Small intestine (tissue), 16 donors: ENCODE measurements around the gene GPR157. TPM values are rescaled to one million over a fixed set of nuclear protein-coding genes. Genes with fewer than 3 reads are reported as not detected.

Experiments used
- DNase-seq, 2 donors: peaks; one replicate each; pipeline versions ENCODE4 v3.0.0 to v3.0.0-alpha.2; 2013
- FAIRE-seq: peaks from 2 replicates; lab custom pipeline; 2012; peaks lifted over from hg19 to GRCh38; lab: Jason Lieb, UNC
- H3K27ac ChIP-seq, 3 donors: one replicate each; pipeline ENCODE4 v1.5.1; 2013; ENCODE audit warnings: low read length in 2 of 3, mild to moderate bottlenecking in 2 of 3, control low read depth in 1 of 3, inconsistent platforms in 1 of 3, low read depth in 1 of 3, moderate library complexity in 1 of 3
- H3K27me3 ChIP-seq, 3 donors: one replicate each; pipeline ENCODE4 v1.6.1; 2013; ENCODE audit warnings: low read length in 3 of 3, inconsistent platforms in 1 of 3; ENCODE audit not compliant: control insufficient read depth in 3 of 3, insufficient read depth in 3 of 3
- H3K36me3 ChIP-seq, 3 donors: one replicate each; pipeline ENCODE4 v1.6.1; 2013; ENCODE audit warnings: low read length in 3 of 3, inconsistent platforms in 1 of 3, low read depth in 1 of 3, mild to moderate bottlenecking in 1 of 3, moderate library complexity in 1 of 3; ENCODE audit not compliant: control insufficient read depth in 3 of 3, insufficient read depth in 2 of 3
- H3K4me1 ChIP-seq, 3 donors: one replicate each; pipeline ENCODE4 v1.6.1; 2013; ENCODE audit warnings: low read length in 2 of 3, inconsistent platforms in 1 of 3, low read depth in 1 of 3, mild to moderate bottlenecking in 1 of 3, moderate library complexity in 1 of 3; ENCODE audit not compliant: control insufficient read depth in 3 of 3, insufficient read depth in 2 of 3
- H3K4me3 ChIP-seq, 3 donors: one replicate each; pipeline ENCODE4 v1.5.1; 2013; ENCODE audit warnings: low read length in 3 of 3, control low read depth in 1 of 3, inconsistent platforms in 1 of 3, low read depth in 1 of 3, mild to moderate bottlenecking in 1 of 3, moderate library complexity in 1 of 3
- H3K9me3 ChIP-seq, 2 donors: one replicate each; pipeline ENCODE4 v1.6.1; 2013; ENCODE audit warnings: low read depth in 1 of 2, low read length in 1 of 2; ENCODE audit not compliant: control insufficient read depth in 2 of 2, insufficient read depth in 1 of 2
- WGBS, 3 donors: extraction: QIAGEN DNeasy Blood & Tissue Kit; methylation state at CpG; one replicate each; pipeline ENCODE4 v1.1.7; 2013; 5-methylcytosine and 5-hydroxymethylcytosine counted together
- long read RNA-seq, 10 donors: transcript quantifications; one replicate each; lab custom pipeline, GENCODE V29; 2026
- polyA plus RNA-seq, 4 donors: library from polyadenylated mRNA; stranded (reverse) in 3 of 4; unstranded in 1 of 4; fragments of 200-250 nt in 3 of 4; fragments of 120-200 nt in 1 of 4; gene quantifications; one replicate each; pipeline versions ENCODE4 v1.2.1 to v1.2.3, GENCODE V29; 2013
- donor health status: healthy with polysubstance abuse.
- donor health status: control.
- donor health status: control.
- donor health status: Bipolar disorder and iron deficiency.
- donor health status: healthy.

Gene GPR157, protein sequence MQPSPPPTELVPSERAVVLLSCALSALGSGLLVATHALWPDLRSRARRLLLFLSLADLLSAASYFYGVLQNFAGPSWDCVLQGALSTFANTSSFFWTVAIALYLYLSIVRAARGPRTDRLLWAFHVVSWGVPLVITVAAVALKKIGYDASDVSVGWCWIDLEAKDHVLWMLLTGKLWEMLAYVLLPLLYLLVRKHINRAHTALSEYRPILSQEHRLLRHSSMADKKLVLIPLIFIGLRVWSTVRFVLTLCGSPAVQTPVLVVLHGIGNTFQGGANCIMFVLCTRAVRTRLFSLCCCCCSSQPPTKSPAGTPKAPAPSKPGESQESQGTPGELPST
- 10 to 100 TPM in 1 of 4 donors, 1 to 10 TPM in 3; 1.1 to 35.2 (median 1.8) TPM for polyA plus RNA-seq
- long read RNA-seq, donor 1 = 0 reads
- long read RNA-seq, donor 2, full-length matches to known transcripts = 2 of 2 reads
- long read RNA-seq, donor 2, partial matches to known transcripts = 0 of 2 reads
- long read RNA-seq, donor 2, other reads (novel, unspliced or antisense) = 0 of 2 reads
- long read RNA-seq, donor 3, full-length matches to known transcripts = 2 of 2 reads
- long read RNA-seq, donor 3, partial matches to known transcripts = 0 of 2 reads
- long read RNA-seq, donor 3, other reads (novel, unspliced or antisense) = 0 of 2 reads
- long read RNA-seq, donor 4 = 0 reads
- long read RNA-seq, donor 5, full-length matches to known transcripts = 2 of 2 reads
- long read RNA-seq, donor 5, partial matches to known transcripts = 0 of 2 reads
- long read RNA-seq, donor 5, other reads (novel, unspliced or antisense) = 0 of 2 reads
- long read RNA-seq, donor 6, full-length matches to known transcripts = 8 of 8 reads
- long read RNA-seq, donor 6, partial matches to known transcripts = 0 of 8 reads
- long read RNA-seq, donor 6, other reads (novel, unspliced or antisense) = 0 of 8 reads
- long read RNA-seq, donor 7 = 0 reads
- long read RNA-seq, donor 8 = 0 reads
- long read RNA-seq, donor 9, full-length matches to known transcripts = 2 of 2 reads
- long read RNA-seq, donor 9, partial matches to known transcripts = 0 of 2 reads
- long read RNA-seq, donor 9, other reads (novel, unspliced or antisense) = 0 of 2 reads
- long read RNA-seq, donor 10, full-length matches to known transcripts = 1 of 1 reads
- long read RNA-seq, donor 10, partial matches to known transcripts = 0 of 1 reads
- long read RNA-seq, donor 10, other reads (novel, unspliced or antisense) = 0 of 1 reads

DNA sequence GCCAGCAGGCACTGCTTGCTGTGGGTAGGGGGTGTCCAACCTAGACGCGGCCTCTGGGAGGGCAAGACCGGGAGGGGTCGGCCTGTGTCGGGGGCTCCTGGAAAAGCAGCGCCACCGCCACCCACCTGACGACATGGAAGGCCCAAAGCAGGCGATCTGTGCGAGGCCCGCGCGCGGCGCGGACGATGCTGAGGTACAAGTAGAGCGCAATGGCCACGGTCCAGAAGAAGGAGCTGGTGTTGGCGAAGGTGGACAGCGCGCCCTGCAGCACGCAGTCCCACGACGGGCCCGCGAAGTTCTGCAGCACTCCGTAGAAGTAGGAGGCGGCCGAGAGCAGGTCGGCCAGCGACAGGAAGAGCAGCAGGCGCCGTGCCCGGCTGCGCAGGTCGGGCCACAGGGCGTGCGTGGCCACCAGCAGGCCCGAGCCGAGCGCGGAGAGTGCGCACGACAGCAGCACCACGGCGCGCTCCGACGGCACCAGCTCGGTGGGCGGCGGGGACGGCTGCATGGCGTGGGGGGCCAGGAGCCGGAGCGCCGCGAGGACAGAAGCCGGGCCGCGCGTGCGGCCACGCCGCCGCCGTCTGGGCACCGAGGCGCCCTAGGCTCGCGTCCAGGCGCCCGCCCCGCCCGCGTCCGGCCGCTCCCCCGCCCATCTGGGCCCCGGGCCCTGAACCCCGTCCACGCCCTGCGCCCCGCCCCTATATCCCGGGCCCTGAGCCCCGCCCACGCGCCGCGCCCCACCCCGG lies at the start of gene GPR157:
TSS of gene GPR157 (minus strand) at position 583 of the 746 bp plus-strand sequence. CDS start at position 508, 75 bp downstream.
- H3K9me3 ChIP-seq = peaks cover 0 to 7% of the 10 kb centered on the region in 2 donors
- no peak for FAIRE-seq
- 0 to 2% (median 2%) methylated on average over 52 to 92 of the region's 92 CpGs for WGBS, 3 donors

DNA sequence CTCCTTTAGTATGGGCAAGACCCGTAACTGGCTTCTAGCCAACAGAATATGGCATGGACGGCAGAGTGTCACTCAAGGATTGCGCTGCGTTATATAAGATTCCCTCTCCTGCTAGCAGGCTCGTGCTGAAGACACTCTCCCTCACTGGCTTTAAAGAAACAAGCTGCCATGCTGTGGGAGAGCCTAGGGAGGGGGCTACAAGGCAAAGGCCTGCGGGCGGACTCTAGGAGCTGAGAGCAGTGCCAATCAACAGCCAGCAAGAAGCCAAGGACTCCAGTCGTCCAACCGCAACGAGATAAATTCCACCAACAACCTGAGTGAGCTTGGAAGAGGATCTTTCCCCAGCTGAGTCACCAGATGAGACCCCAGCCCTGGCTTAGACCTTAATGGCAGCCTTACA lies 45.9 kb upstream of the GPR157 start:
- H3K4me1 ChIP-seq = no peaks in the 10 kb centered on the region
- H3K27ac ChIP-seq = no peak overlapping the region
- DNase-seq = no peak
- FAIRE-seq = no peak
- H3K27me3 ChIP-seq = no peaks in the 10 kb centered on the region
- peaks cover 0 to 6% of the 10 kb centered on the region in 2 donors for H3K9me3 ChIP-seq
- no peaks in the 10 kb centered on the region for H3K36me3 ChIP-seq
- WGBS, 3 donors = 86 to 92% (median 87%) methylated on average over 10 of the region's 10 CpGs
- no peak overlapping the region for H3K4me3 ChIP-seq

More for the DNA sequence above, at the start of gene GPR157:
- H3K4me1 ChIP-seq = no peaks in the 10 kb centered on the region
- no peaks in the 10 kb centered on the region for H3K27me3 ChIP-seq
- H3K4me3 ChIP-seq = peak within 1 kb of the TSS; percentile 65 to 93 (median 70)
- H3K36me3 ChIP-seq = peaks cover 0 to 2% (median 0%) of the 10 kb centered on the region in 3 donors
- DNase-seq = peak; percentile 90
- peak within 1 kb of the TSS; percentile 83 to 90 (median 90) for H3K27ac ChIP-seq

- DNase-seq (no peak), FAIRE-seq (no peak)
- WGBS, 3 donors = 61 to 65% (median 64%) methylated on average over 4 of the region's 4 CpGs
Measured at GRCh38 chr1:9174243-9174642, 45.3 kb upstream of the GPR157 start.

DNA sequence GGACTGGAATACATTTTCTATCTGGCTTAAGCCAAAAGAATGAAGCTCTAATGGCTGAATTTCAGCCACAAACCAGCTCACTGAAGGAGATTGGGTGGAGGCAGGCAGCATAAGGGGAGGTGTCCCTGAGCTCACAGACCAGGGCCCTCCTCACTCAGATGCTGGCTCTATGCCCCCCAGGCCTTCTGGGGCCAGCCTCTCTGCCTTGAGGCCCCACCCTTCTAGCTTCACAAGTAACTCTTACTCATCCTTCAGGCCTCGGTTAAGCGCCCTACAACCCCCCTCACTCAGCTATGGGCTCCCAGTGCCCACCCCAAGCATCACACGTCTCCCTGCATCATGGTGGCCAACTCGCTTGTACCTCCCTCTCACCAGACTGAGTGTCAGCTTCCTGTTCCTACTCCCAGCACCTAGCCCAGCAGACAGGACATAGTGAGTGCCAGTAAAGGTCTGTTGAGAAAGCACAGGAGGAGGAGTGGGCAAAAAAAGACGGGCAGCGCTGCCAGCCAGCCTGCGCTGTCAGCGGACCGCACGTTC lies 40.8 kb upstream of the GPR157 start:
- no peaks in the 10 kb centered on the region for H3K27me3 ChIP-seq
- H3K9me3 ChIP-seq = peaks cover 0 to under 1% of the 10 kb centered on the region in 2 donors
- WGBS, 3 donors = 93 to 98% (median 94%) methylated on average over 10 of the region's 10 CpGs
- H3K27ac ChIP-seq = no peak overlapping the region
- no peak overlapping the region for H3K4me3 ChIP-seq
- FAIRE-seq = no peak
- no peak for DNase-seq
- H3K36me3 ChIP-seq = no peaks in the 10 kb centered on the region
- H3K4me1 ChIP-seq = no peaks in the 10 kb centered on the region

More at GRCh38 chr1:9174243-9174642, 45.3 kb upstream of the GPR157 start:
- H3K36me3 ChIP-seq = no peaks in the 10 kb centered on the region
- no peaks in the 10 kb centered on the region for H3K4me1 ChIP-seq
- no peaks in the 10 kb centered on the region for H3K27me3 ChIP-seq
- peaks cover 0 to 6% of the 10 kb centered on the region in 2 donors for H3K9me3 ChIP-seq
- no peak overlapping the region for H3K27ac ChIP-seq
- no peak overlapping the region for H3K4me3 ChIP-seq

GRCh38 chr1:9167638-9168037 lies 38.7 kb upstream of the GPR157 start:
- no peak overlapping the region for H3K27ac ChIP-seq
- no peaks in the 10 kb centered on the region for H3K9me3 ChIP-seq
- no peaks in the 10 kb centered on the region for H3K36me3 ChIP-seq
- H3K4me3 ChIP-seq = no peak overlapping the region
- FAIRE-seq = no peak
- no peaks in the 10 kb centered on the region for H3K27me3 ChIP-seq
- no peak for DNase-seq
- WGBS, 3 donors = 14 to 65% (median 43%) methylated on average over 2 of the region's 2 CpGs
- peaks cover 0 to 5% (median 0%) of the 10 kb centered on the region in 3 donors for H3K4me1 ChIP-seq

- DNase-seq (no peak), FAIRE-seq (no peak)
- no peaks in the 10 kb centered on the region for H3K9me3 ChIP-seq
- no peaks in the 10 kb centered on the region for H3K27me3 ChIP-seq
- H3K36me3 ChIP-seq = no peaks in the 10 kb centered on the region
- H3K4me1 ChIP-seq = peaks cover 0 to 8% (median 0%) of the 10 kb centered on the region in 3 donors
- WGBS, 3 donors = 87 to 94% (median 91%) methylated on average over 27 of the region's 27 CpGs
- H3K4me3 ChIP-seq = no peak overlapping the region
- H3K27ac ChIP-seq = no peak overlapping the region
Measured at GRCh38 chr1:9166289-9167235, 37.7 kb upstream of the GPR157 start.

- Histone ChIP-seq H3K4me1 (peaks cover 0 to 8% (median 0%) of the 10 kb centered on the region in 3 donors), H3K27me3 (no peaks in the 10 kb centered on the region), H3K4me3 (no peak overlapping the region), H3K36me3 (no peaks in the 10 kb centered on the region), H3K27ac (no peak overlapping the region), H3K9me3 (no peaks in the 10 kb centered on the region)
- FAIRE-seq = no peak
- no peak for DNase-seq
- WGBS, 3 donors = 90 to 94% (median 93%) methylated on average over 7 of the region's 7 CpGs
Measured at GRCh38 chr1:9165396-9165795, 36.5 kb upstream of the GPR157 start.
